HEK293 (cell line): ENCODE results near the gene MGAT4D.

Experiments
- CTCF ChIA-PET: fragments of 350-600 bp; formaldehyde crosslinking; extraction: SDS; loops from one replicate; lab custom pipeline; 2021; ENCODE audit warnings: antibody characterized with exemption; lab: Yijun Ruan, JAX
- POLR2A ChIA-PET: fragments of 300-600 bp; formaldehyde crosslinking; extraction: SDS; loops from one replicate; lab custom pipeline; 2020; ENCODE audit warnings: antibody characterized with exemption, inconsistent platforms; lab: Yijun Ruan, JAX
- H3K27ac ChIP-seq: fragments of 200-500 bp; sonication (Bioruptor generic); 2 replicates; pipeline ENCODE4 v1.5.1; 2014; ENCODE audit warnings: low read depth, low read length, control low read depth, inconsistent platforms; ENCODE audit errors: extremely low read depth
- H3K36me3 ChIP-seq, 2 experiments: fragments of 200-500 bp in 1 of 2; sonication (Bioruptor generic) in 1 of 2; 1 replicate in 1 of 2; 2 replicates in 1 of 2; pipeline ENCODE4 v1.5.1; 2014 to 2017; ENCODE audit warnings: inconsistent platforms in 2 of 2, low read length in 2 of 2; ENCODE audit not compliant: control insufficient read depth in 2 of 2, insufficient read depth in 1 of 2
- H3K4me1 ChIP-seq: fragments of 200-500 bp; sonication (Bioruptor generic); 2 replicates; pipeline ENCODE4 v1.5.1; 2014; ENCODE audit warnings: mild to moderate bottlenecking, low read length, inconsistent platforms; ENCODE audit not compliant: control insufficient read depth, insufficient read depth
- H3K4me3 ChIP-seq: 2 replicates; pipeline ENCODE4 v1.5.1; 2011; ENCODE audit warnings: low read depth, mild to moderate bottlenecking, control low read depth, low read length, moderate library complexity
- H3K9me3 ChIP-seq: fragments of 200-500 bp; sonication (Bioruptor generic); 2 replicates; pipeline ENCODE4 v1.5.1; 2014; ENCODE audit warnings: low read depth, low read length, inconsistent platforms; ENCODE audit not compliant: control insufficient read depth, insufficient read depth
- BCL11B ChIP-seq: fragments of 450-650 bp; formaldehyde crosslinking; IDR thresholded peaks from 2 replicates; pipeline ENCODE4 v1.5.1; 2016; ENCODE audit warnings: low read depth, missing biosample characterization, missing genetic modification characterization
- OVOL3 ChIP-seq: fragments of 450-650 bp; formaldehyde crosslinking; IDR thresholded peaks from 2 replicates; pipeline ENCODE4 v1.5.1; 2016; ENCODE audit warnings: missing biosample characterization, missing genetic modification characterization
- RBAK ChIP-seq: fragments of 450-650 bp; formaldehyde crosslinking; IDR thresholded peaks from 2 replicates; pipeline ENCODE4 v1.5.1; 2016; ENCODE audit warnings: missing biosample characterization, missing genetic modification characterization
- ZNF302 ChIP-seq: fragments of 450-650 bp; formaldehyde crosslinking; IDR thresholded peaks from 2 replicates; pipeline ENCODE4 v1.5.1; 2016; ENCODE audit warnings: missing biosample characterization, missing genetic modification characterization, low read depth
- ZNF404 ChIP-seq: fragments of 450-650 bp; formaldehyde crosslinking; IDR thresholded peaks from 2 replicates; pipeline ENCODE4 v1.5.1; 2017; ENCODE audit warnings: missing biosample characterization, missing genetic modification characterization
- ZNF558 ChIP-seq: fragments of 450-650 bp; formaldehyde crosslinking; IDR thresholded peaks from 2 replicates; pipeline ENCODE4 v1.5.1; 2016; ENCODE audit warnings: missing biosample characterization, missing genetic modification characterization
- ZNF626 ChIP-seq: fragments of 450-650 bp; sonication (Bioruptor Pico); formaldehyde crosslinking; IDR thresholded peaks from 2 replicates; pipeline ENCODE4 v1.5.1; 2018; ENCODE audit warnings: missing biosample characterization, missing genetic modification characterization, inconsistent platforms
- ZNF837 ChIP-seq: fragments of 450-650 bp; formaldehyde crosslinking; IDR thresholded peaks from 2 replicates; pipeline ENCODE4 v1.5.1; 2016; ENCODE audit warnings: missing biosample characterization, missing genetic modification characterization
- TF ChIP-seq, protein P1 (sequence below): fragments of 450-650 bp; formaldehyde crosslinking; conservative IDR thresholded peaks from 2 replicates; pipeline ENCODE4 v1.5.1; 2016; ENCODE audit warnings: low read depth, missing biosample characterization, missing genetic modification characterization
- TF ChIP-seq, protein P2 (sequence below): fragments of 450-650 bp; formaldehyde crosslinking; IDR thresholded peaks from 2 replicates; pipeline ENCODE4 v1.5.1; 2016; ENCODE audit warnings: missing biosample characterization, missing genetic modification characterization
- TF ChIP-seq, protein P3 (sequence below): fragments of 450-650 bp; formaldehyde crosslinking; IDR thresholded peaks from 2 replicates; pipeline ENCODE4 v1.5.1; 2016; ENCODE audit warnings: missing biosample characterization, missing genetic modification characterization
- TF ChIP-seq, protein P4 (sequence below): fragments of 450-650 bp; formaldehyde crosslinking; IDR thresholded peaks from 2 replicates; pipeline ENCODE4 v1.5.1; 2016; ENCODE audit warnings: missing biosample characterization, missing genetic modification characterization
- TF ChIP-seq, protein P5 (sequence below): fragments of 450-650 bp; formaldehyde crosslinking; IDR thresholded peaks from 2 replicates; pipeline ENCODE4 v1.5.1; 2017; ENCODE audit warnings: missing biosample characterization, missing genetic modification characterization
- TF ChIP-seq, protein P6 (sequence below): fragments of 450-650 bp; IDR thresholded peaks from 2 replicates; pipeline ENCODE4 v1.5.1; 2018; ENCODE audit warnings: missing biosample characterization, mild to moderate bottlenecking, missing genetic modification characterization

The MGAT4D gene

DNA sequence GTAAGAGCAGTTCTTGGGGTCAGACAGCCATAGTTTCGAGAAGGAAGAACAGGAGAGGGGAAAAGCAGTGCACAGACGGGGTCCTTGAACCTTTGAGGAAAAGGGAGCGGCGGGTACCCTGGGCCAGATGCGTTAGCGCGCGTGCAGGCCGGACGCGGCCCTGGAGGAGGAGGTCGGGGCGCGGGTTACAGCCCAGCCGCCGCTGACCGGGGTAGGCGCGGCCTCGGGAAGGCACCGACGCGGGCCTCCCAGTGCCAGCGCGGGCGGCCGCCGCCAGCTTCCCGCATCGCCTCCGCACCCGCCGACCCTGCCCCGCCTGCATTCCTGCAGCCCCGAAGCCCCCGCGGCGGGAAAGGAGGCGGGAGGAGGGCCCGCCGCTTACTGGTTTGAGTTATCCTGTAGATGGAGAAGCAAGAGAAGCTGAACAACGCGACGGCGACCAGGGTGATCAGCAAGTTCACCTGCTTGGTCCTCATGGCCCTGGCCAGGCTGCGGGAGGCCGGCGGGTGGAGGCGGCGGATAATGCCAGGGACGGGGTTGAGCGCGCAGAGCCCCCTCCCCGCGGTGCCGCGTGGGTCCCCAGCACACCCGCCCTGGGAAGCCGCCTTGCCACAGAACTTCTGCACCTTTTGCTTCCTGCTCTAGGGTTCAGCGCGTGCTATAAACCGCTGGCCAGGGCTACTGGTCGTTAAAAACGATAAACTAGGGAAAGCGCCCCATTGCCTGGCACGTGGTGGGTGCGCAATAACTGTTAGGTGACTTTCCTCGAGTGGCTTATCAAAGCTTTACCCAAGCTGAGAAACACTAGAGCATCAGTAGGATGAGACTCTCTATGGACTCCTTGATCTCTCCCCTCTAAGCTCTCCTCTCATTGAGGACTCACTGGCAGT is at the start of gene MGAT4D:
MGAT4D (minus strand) TSS at position 547 of the 890 bp plus-strand sequence; CDS start at position 476, 71 bp downstream.
- H3K4me3 ChIP-seq = no peak within 1 kb of the TSS
- no peak within 1 kb of the TSS for H3K27ac ChIP-seq
- no peaks in the 10 kb centered on the region for H3K4me1 ChIP-seq
- H3K36me3 ChIP-seq = no peaks in the 10 kb centered on the region
- TF ChIP-seq, protein P1, sequence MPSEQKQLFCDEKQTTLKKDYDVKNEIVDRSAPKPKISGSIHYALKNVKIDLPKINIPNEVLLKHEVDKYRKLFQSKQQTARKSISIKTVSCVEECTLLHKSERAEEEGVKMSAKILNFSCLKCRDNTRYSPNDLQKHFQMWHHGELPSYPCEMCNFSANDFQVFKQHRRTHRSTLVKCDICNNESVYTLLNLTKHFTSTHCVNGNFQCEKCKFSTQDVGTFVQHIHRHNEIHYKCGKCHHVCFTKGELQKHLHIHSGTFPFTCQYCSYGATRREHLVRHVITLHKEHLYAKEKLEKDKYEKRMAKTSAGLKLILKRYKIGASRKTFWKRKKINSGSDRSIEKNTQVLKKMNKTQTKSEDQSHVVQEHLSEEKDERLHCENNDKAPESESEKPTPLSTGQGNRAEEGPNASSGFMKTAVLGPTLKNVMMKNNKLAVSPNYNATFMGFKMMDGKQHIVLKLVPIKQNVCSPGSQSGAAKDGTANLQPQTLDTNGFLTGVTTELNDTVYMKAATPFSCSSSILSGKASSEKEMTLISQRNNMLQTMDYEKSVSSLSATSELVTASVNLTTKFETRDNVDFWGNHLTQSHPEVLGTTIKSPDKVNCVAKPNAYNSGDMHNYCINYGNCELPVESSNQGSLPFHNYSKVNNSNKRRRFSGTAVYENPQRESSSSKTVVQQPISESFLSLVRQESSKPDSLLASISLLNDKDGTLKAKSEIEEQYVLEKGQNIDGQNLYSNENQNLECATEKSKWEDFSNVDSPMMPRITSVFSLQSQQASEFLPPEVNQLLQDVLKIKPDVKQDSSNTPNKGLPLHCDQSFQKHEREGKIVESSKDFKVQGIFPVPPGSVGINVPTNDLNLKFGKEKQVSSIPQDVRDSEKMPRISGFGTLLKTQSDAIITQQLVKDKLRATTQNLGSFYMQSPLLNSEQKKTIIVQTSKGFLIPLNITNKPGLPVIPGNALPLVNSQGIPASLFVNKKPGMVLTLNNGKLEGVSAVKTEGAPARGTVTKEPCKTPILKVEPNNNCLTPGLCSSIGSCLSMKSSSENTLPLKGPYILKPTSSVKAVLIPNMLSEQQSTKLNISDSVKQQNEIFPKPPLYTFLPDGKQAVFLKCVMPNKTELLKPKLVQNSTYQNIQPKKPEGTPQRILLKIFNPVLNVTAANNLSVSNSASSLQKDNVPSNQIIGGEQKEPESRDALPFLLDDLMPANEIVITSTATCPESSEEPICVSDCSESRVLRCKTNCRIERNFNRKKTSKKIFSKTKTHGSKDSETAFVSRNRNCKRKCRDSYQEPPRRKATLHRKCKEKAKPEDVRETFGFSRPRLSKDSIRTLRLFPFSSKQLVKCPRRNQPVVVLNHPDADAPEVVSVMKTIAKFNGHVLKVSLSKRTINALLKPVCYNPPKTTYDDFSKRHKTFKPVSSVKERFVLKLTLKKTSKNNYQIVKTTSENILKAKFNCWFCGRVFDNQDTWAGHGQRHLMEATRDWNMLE (tag by site-specific recombination) = no peak
- TF ChIP-seq BCL11B (tag by site-specific recombination) (no peak), ZNF558 (tag by site-specific recombination) (no peak)
- TF ChIP-seq, protein P2, sequence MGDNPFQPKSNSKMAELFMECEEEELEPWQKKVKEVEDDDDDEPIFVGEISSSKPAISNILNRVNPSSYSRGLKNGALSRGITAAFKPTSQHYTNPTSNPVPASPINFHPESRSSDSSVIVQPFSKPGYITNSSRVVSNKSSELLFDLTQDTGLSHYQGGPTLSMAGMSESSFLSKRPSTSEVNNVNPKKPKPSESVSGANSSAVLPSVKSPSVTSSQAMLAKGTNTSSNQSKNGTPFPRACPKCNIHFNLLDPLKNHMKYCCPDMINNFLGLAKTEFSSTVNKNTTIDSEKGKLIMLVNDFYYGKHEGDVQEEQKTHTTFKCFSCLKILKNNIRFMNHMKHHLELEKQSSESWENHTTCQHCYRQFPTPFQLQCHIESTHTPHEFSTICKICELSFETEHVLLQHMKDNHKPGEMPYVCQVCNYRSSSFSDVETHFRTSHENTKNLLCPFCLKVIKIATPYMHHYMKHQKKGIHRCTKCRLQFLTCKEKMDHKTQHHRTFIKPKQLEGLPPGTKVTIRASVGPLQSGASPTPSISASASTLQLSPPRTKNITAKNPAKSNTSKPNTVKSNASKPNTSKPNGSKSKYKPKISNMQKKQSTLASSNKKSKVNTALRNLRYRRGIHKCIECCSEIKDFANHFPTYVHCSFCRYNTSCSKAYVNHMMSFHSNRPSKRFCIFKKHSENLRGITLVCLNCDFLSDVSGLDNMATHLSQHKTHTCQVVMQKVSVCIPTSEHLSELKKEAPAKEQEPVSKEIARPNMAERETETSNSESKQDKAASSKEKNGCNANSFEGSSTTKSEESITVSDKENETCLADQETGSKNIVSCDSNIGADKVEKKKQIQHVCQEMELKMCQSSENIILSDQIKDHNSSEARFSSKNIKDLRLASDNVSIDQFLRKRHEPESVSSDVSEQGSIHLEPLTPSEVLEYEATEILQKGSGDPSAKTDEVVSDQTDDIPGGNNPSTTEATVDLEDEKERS (tag by site-specific recombination) = no peak
- TF ChIP-seq, protein P3, sequence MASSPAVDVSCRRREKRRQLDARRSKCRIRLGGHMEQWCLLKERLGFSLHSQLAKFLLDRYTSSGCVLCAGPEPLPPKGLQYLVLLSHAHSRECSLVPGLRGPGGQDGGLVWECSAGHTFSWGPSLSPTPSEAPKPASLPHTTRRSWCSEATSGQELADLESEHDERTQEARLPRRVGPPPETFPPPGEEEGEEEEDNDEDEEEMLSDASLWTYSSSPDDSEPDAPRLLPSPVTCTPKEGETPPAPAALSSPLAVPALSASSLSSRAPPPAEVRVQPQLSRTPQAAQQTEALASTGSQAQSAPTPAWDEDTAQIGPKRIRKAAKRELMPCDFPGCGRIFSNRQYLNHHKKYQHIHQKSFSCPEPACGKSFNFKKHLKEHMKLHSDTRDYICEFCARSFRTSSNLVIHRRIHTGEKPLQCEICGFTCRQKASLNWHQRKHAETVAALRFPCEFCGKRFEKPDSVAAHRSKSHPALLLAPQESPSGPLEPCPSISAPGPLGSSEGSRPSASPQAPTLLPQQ (tag by site-specific recombination) = no peak
- ChIA-PET CTCF (no interaction called here), POLR2A (no interaction called here)
- H3K9me3 ChIP-seq = no peaks in the 10 kb centered on the region

DNA sequence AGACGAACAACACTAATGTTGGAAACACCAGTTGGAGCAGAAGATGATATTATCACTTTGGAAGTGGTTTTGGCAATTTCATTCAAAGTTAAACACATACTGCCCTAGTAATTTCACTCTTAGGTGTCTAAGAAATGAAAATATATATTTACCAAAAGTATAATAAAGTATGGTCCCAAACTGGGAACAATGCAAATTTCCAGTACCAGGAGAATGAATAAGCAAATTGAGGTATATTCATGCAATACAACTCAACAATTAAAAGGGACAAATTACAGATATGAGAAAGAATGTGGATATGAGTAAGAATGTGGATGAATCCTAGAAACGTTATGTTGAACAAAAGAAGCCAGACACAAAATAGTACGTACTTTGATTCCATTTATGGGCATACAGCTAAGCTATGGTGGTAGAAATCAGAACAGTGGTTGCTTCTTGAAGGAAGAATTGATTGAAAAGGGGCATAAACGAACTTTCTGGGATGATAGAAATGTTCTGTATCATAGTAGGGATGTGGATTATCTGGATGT is 35.9 kb upstream of the MGAT4D start:
- H3K4me1 ChIP-seq = no peaks in the 10 kb centered on the region
- H3K9me3 ChIP-seq = no peaks in the 10 kb centered on the region
- H3K36me3 ChIP-seq = peaks cover 0 to 33% of the 10 kb centered on the region in 2 experiments; a peak in 2 of 3 replicates
- ChIA-PET CTCF (interaction anchor here (0.6 to 1.0 kb wide), 2 partner anchors 10 to 11 kb away, joined by 3 read pairs; partner anchors contain the start of gene ELMOD2), POLR2A (no interaction called here)
- H3K27ac ChIP-seq = no peak overlapping the region
- H3K4me3 ChIP-seq = no peak overlapping the region
- TF ChIP-seq RBAK (tag by site-specific recombination) (no peak), OVOL3 (tag by site-specific recombination) (no peak), ZNF404 (tag by site-specific recombination) (no peak), ZNF837 (tag by site-specific recombination) (no peak), ZNF626 (tag by site-specific recombination) (no peak), ZNF302 (tag by site-specific recombination) (no peak)
- TF ChIP-seq, protein P4, sequence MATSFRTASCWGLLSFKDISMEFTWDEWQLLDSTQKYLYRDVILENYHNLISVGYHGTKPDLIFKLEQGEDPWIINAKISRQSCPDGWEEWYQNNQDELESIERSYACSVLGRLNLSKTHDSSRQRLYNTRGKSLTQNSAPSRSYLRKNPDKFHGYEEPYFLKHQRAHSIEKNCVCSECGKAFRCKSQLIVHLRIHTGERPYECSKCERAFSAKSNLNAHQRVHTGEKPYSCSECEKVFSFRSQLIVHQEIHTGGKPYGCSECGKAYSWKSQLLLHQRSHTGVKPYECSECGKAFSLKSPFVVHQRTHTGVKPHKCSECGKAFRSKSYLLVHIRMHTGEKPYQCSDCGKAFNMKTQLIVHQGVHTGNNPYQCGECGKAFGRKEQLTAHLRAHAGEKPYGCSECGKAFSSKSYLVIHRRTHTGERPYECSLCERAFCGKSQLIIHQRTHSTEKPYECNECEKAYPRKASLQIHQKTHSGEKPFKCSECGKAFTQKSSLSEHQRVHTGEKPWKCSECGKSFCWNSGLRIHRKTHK (tag by site-specific recombination) = no peak
- TF ChIP-seq, protein P5, sequence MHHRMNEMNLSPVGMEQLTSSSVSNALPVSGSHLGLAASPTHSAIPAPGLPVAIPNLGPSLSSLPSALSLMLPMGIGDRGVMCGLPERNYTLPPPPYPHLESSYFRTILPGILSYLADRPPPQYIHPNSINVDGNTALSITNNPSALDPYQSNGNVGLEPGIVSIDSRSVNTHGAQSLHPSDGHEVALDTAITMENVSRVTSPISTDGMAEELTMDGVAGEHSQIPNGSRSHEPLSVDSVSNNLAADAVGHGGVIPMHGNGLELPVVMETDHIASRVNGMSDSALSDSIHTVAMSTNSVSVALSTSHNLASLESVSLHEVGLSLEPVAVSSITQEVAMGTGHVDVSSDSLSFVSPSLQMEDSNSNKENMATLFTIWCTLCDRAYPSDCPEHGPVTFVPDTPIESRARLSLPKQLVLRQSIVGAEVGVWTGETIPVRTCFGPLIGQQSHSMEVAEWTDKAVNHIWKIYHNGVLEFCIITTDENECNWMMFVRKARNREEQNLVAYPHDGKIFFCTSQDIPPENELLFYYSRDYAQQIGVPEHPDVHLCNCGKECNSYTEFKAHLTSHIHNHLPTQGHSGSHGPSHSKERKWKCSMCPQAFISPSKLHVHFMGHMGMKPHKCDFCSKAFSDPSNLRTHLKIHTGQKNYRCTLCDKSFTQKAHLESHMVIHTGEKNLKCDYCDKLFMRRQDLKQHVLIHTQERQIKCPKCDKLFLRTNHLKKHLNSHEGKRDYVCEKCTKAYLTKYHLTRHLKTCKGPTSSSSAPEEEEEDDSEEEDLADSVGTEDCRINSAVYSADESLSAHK (tag by site-specific recombination) = no peak
- TF ChIP-seq, protein P6, sequence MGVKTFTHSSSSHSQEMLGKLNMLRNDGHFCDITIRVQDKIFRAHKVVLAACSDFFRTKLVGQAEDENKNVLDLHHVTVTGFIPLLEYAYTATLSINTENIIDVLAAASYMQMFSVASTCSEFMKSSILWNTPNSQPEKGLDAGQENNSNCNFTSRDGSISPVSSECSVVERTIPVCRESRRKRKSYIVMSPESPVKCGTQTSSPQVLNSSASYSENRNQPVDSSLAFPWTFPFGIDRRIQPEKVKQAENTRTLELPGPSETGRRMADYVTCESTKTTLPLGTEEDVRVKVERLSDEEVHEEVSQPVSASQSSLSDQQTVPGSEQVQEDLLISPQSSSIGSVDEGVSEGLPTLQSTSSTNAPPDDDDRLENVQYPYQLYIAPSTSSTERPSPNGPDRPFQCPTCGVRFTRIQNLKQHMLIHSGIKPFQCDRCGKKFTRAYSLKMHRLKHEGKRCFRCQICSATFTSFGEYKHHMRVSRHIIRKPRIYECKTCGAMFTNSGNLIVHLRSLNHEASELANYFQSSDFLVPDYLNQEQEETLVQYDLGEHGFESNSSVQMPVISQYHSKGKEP (tag by site-specific recombination) = no peak
